Keratinocyte (primary cell): Measurements from ENCODE around the gene RNF4. TPM values are rescaled to one million over a fixed set of nuclear protein-coding genes. Genes with fewer than 3 reads are reported as not detected.

Experiments used
- DNase-seq: peaks from one replicate; pipeline ENCODE4 v3.0.0-alpha.2; 2011; ENCODE audit warnings: low read depth, missing footprints, low spot score
- FAIRE-seq: peaks from 2 replicates; lab custom pipeline; 2011; peaks lifted over from hg19 to GRCh38; lab: Jason Lieb, UNC
- H2AFZ ChIP-seq: 2 replicates; pipeline ENCODE4 v1.6.0; 2012; ENCODE audit warnings: low read length, control low read depth, inconsistent platforms; ENCODE audit not compliant: control insufficient read depth
- H3K27ac ChIP-seq: 2 replicates; pipeline ENCODE4 v1.5.1; 2011; ENCODE audit warnings: low read length; ENCODE audit not compliant: control insufficient read depth, insufficient read depth
- H3K27me3 ChIP-seq: 3 replicates; pipeline ENCODE4 v1.6.0; 2011; ENCODE audit warnings: low read length; ENCODE audit not compliant: control insufficient read depth, insufficient read depth; ENCODE audit errors: extremely low read depth
- H3K36me3 ChIP-seq, 2 experiments: 2 replicates in 1 of 2; 3 replicates in 1 of 2; pipeline ENCODE4 v1.5.1; 2011; ENCODE audit warnings: low read length in 2 of 2, mild to moderate bottlenecking in 1 of 2; ENCODE audit not compliant: control insufficient read depth in 2 of 2, insufficient read depth in 2 of 2; ENCODE audit errors: extremely low read depth in 1 of 2
- H3K4me1 ChIP-seq: 3 replicates; pipeline ENCODE4 v1.5.1; 2011; ENCODE audit warnings: low read length; ENCODE audit not compliant: control insufficient read depth, insufficient read depth; ENCODE audit errors: extremely low read depth
- H3K4me2 ChIP-seq: 3 replicates; pipeline ENCODE4 v1.6.0; 2011; ENCODE audit warnings: low read depth, low read length; ENCODE audit not compliant: control insufficient read depth, insufficient read depth; ENCODE audit errors: extremely low read depth
- H3K4me3 ChIP-seq, 3 experiments: fragments of 200-600 bp in 1 of 3; sonication (generic) in 1 of 3; 2 replicates in 2 of 3; 3 replicates in 1 of 3; pipeline ENCODE4 v1.5.1; 2011 to 2016; ENCODE audit warnings: low read length in 3 of 3, mild to moderate bottlenecking in 3 of 3, control low read depth in 2 of 3, inconsistent platforms in 1 of 3, low read depth in 1 of 3, mixed read lengths in 1 of 3, mixed run types in 1 of 3, moderate library complexity in 1 of 3; ENCODE audit not compliant: control insufficient read depth in 2 of 3, insufficient read depth in 2 of 3; ENCODE audit errors: extremely low read depth in 1 of 3
- H3K79me2 ChIP-seq: 2 replicates; pipeline ENCODE4 v1.6.0; 2012; ENCODE audit warnings: low read length; ENCODE audit not compliant: control insufficient read depth, insufficient read depth
- H3K9ac ChIP-seq: 3 replicates; pipeline ENCODE4 v1.6.0; 2011; ENCODE audit warnings: low read length; ENCODE audit not compliant: control insufficient read depth, insufficient read depth; ENCODE audit errors: extremely low read depth
- H3K9me1 ChIP-seq: 3 replicates; pipeline ENCODE4 v1.6.0; 2011; ENCODE audit warnings: low read length; ENCODE audit not compliant: control insufficient read depth, insufficient read depth; ENCODE audit errors: extremely low read depth
- H3K9me3 ChIP-seq: 2 replicates; pipeline ENCODE4 v1.5.1; 2012; ENCODE audit warnings: low read depth, low read length; ENCODE audit not compliant: control insufficient read depth
- H4K20me1 ChIP-seq: 3 replicates; pipeline ENCODE4 v1.6.0; 2011; ENCODE audit warnings: low read length; ENCODE audit not compliant: control insufficient read depth, insufficient read depth; ENCODE audit errors: extremely low read depth
- EZH2 ChIP-seq: IDR thresholded peaks from one replicate; pipeline ENCODE4 v1.6.1; 2012; ENCODE audit warnings: inconsistent platforms, mild to moderate bottlenecking, low read length, moderate library complexity
- dilution Hi-C: fragments of 300-500 bp; cut with MboI; formaldehyde crosslinking; loops from one replicate; pipeline ENCODE4 v1.7.0; 2020; ENCODE audit warnings: low sequenced_read_pairs; ENCODE audit not compliant: extremely low pct_ligation_motif_present
- polyA plus RNA-seq, 5 experiments: library from polyadenylated mRNA; depleted of rRNA in 3 of 5; stranded (reverse) in 3 of 5; stranded (forward) in 1 of 5; unstranded in 1 of 5; fragments of >200 nt; gene quantifications; 1 replicate in 1 of 5; 2 replicates in 3 of 5; 3 replicates in 1 of 5; pipeline versions ENCODE4 v1.2.1 to v1.2.3, GENCODE V29; 2011 to 2012; ENCODE audit warnings: missing spikeins in 2 of 5, low read depth in 1 of 5, low replicate concordance in 1 of 5
- TF ChIP-seq, protein P1 (sequence below), 3 experiments: IDR thresholded peaks in 1 of 3; conservative IDR thresholded peaks in 1 of 3; optimal IDR thresholded peaks in 1 of 3; 2 replicates in 2 of 3; 3 replicates in 1 of 3; pipeline versions ENCODE3 to v1.5.1; 2011; ENCODE audit warnings: low read length in 3 of 3, mild to moderate bottlenecking in 3 of 3, moderate library complexity in 2 of 3, control low read depth in 1 of 3, inconsistent platforms in 1 of 3; ENCODE audit not compliant: insufficient read depth in 2 of 3; ENCODE audit errors: extremely low read depth in 1 of 3

Gene RNF4
- polyA plus RNA-seq, 1 donor (not counting 4 experiments of a cell fraction or from before 2014, with no cell fraction given), result 63.6 TPM

DNA sequence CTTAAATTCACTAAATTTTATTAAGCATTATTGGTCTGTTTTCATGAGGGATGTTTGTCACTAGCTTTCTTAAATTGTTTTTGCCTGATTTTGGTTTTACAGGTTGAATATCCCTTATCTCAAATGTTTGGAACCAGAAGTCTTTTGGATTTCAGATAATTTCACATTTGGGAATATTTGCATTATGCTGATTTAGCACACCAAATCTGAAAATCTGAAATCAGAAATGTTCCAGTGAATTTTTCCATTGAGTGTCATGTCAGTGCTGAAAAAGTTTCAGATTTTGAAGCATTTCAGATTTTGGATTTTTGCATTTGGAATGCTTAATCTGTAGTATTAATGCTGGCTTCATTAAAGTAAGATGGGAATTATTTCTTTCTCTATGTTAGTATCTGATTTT, 82.2 kb downstream of the RNF4 start:
- FAIRE-seq, result no peak
- H4K20me1 ChIP-seq, result peaks cover 2% of the 10 kb centered on the region

DNA sequence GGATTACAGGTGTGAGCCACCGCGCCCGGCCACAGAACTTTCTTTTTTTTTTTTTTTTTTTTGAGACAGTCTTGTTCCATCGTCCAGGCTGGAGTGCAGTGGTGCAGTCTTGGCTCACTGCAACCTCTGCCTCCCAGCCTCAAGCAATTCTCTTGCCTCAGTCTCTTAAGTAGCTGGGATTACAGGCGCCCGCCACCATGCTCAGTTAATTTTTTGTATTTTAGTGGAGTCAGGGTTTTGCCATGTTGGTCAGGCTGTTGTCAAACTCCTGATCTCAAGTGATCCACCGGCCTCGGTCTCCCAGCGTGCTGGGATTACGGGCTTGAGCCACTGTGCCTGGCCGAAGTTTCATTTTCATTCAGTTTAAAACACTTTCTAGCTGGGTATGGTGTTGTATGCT, 83.9 kb downstream of the RNF4 start:
- peaks cover 7% of the 10 kb centered on the region for H3K4me1 ChIP-seq
- dilution Hi-C loops, result no loop called here
- FAIRE-seq (no peak), DNase-seq (no peak)
- no peak for TF ChIP-seq EZH2
- TF ChIP-seq, protein P1, sequence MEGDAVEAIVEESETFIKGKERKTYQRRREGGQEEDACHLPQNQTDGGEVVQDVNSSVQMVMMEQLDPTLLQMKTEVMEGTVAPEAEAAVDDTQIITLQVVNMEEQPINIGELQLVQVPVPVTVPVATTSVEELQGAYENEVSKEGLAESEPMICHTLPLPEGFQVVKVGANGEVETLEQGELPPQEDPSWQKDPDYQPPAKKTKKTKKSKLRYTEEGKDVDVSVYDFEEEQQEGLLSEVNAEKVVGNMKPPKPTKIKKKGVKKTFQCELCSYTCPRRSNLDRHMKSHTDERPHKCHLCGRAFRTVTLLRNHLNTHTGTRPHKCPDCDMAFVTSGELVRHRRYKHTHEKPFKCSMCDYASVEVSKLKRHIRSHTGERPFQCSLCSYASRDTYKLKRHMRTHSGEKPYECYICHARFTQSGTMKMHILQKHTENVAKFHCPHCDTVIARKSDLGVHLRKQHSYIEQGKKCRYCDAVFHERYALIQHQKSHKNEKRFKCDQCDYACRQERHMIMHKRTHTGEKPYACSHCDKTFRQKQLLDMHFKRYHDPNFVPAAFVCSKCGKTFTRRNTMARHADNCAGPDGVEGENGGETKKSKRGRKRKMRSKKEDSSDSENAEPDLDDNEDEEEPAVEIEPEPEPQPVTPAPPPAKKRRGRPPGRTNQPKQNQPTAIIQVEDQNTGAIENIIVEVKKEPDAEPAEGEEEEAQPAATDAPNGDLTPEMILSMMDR (optimal IDR thresholded peaks at IDR 0.05 in 1 of 3, IDR thresholded peaks at IDR 0.05 in 1 of 3, conservative IDR thresholded peaks at IDR 0.05 in 1 of 3; ENCODE audit: extremely low read depth in 1 of 3, insufficient read depth in 2 of 3, low read length in 3 of 3), result no peak
- H3K36me3 ChIP-seq, result no peaks in the 10 kb centered on the region
- no peak overlapping the region for H3K4me2 ChIP-seq
- no peaks in the 10 kb centered on the region for H3K27me3 ChIP-seq
- no peak overlapping the region for H3K27ac ChIP-seq
- H3K4me3 ChIP-seq, result no peak overlapping the region
- H3K9me1 ChIP-seq, result no peaks in the 10 kb centered on the region
- H3K79me2 ChIP-seq, result peaks cover 93% of the 10 kb centered on the region
- no peak overlapping the region for H2AFZ ChIP-seq
- no peaks in the 10 kb centered on the region for H3K9me3 ChIP-seq
- no peak overlapping the region for H3K9ac ChIP-seq
- H4K20me1 ChIP-seq, result peaks cover 2% of the 10 kb centered on the region

More for the DNA sequence above, 82.2 kb downstream of the RNF4 start:
- Histone ChIP-seq H3K4me2 (no peak overlapping the region), H3K9me1 (no peaks in the 10 kb centered on the region), H3K4me3 (no peak overlapping the region), H3K36me3 (no peaks in the 10 kb centered on the region), H3K9ac (no peak overlapping the region), H3K27me3 (no peaks in the 10 kb centered on the region), H3K79me2 (peaks cover 94% of the 10 kb centered on the region), H3K9me3 (no peaks in the 10 kb centered on the region), H3K4me1 (peaks cover 7% of the 10 kb centered on the region), H3K27ac (no peak overlapping the region), H2AFZ (no peak overlapping the region)
- TF ChIP-seq, protein P1 (optimal IDR thresholded peaks at IDR 0.05 in 1 of 3, IDR thresholded peaks at IDR 0.05 in 1 of 3, conservative IDR thresholded peaks at IDR 0.05 in 1 of 3; ENCODE audit: extremely low read depth in 1 of 3, insufficient read depth in 2 of 3, low read length in 3 of 3), result no peak
- no peak for TF ChIP-seq EZH2
- no peak for DNase-seq
- dilution Hi-C loops, result no loop called here
